Endothelial cell of umbilical vein (primary cell): ENCODE data around the gene LMTK2. TPM values are rescaled to one million over a fixed set of nuclear protein-coding genes. Genes with fewer than 3 reads are reported as not detected.

Source experiments
- BruUV-seq: library from RNA; stranded (reverse); fragments of 400-500 nt; replicated peaks from 2 replicates; lab custom pipeline; 2021; lab: Mats Ljungman, UMichigan
- CTCF ChIA-PET: fragments of 300-600, 350-600 bp; sonication (Branson Sonifier 250); formaldehyde crosslinking; loops from one replicate; lab custom pipeline; 2021; ENCODE audit warnings: antibody characterized with exemption, inconsistent platforms; lab: Charles Lee
- POLR2A ChIA-PET: fragments of 300-600, 350-600 bp; sonication (Branson Sonifier 250); formaldehyde crosslinking; loops from one replicate; lab custom pipeline; 2021; ENCODE audit warnings: antibody characterized with exemption, inconsistent platforms; lab: Charles Lee
- DNase-seq: peaks from one replicate; pipeline ENCODE4 v3.0.0-alpha.2; 2011; ENCODE audit warnings: low read depth, low spot score
- FAIRE-seq: peaks from 2 replicates; lab custom pipeline; 2011; peaks lifted over from hg19 to GRCh38; lab: Jason Lieb, UNC
- H2AFZ ChIP-seq: 2 replicates; pipeline ENCODE4 v1.6.0; 2012; ENCODE audit warnings: low read depth, low read length, control low read depth, inconsistent platforms
- H3K27ac ChIP-seq: 2 replicates; pipeline ENCODE4 v1.5.1; 2011; ENCODE audit warnings: low read depth, mild to moderate bottlenecking, control low read depth, low read length, moderate library complexity; ENCODE audit not compliant: insufficient read depth
- H3K27me3 ChIP-seq, 2 experiments: 2 replicates each; pipeline versions ENCODE4 v1.6.0 to v1.6.1; 2011; ENCODE audit warnings: low read length in 2 of 2, mixed read lengths in 1 of 2; ENCODE audit not compliant: control insufficient read depth in 2 of 2, insufficient read depth in 2 of 2
- H3K36me3 ChIP-seq, 2 experiments: 2 replicates in 1 of 2; 3 replicates in 1 of 2; pipeline ENCODE4 v1.5.1; 2011; ENCODE audit warnings: low read length in 2 of 2, mild to moderate bottlenecking in 1 of 2, moderate library complexity in 1 of 2; ENCODE audit not compliant: control insufficient read depth in 2 of 2, insufficient read depth in 2 of 2; ENCODE audit errors: extremely low read depth in 1 of 2
- H3K4me1 ChIP-seq: 3 replicates; pipeline ENCODE4 v1.5.1; 2011; ENCODE audit warnings: mild to moderate bottlenecking, low read length; ENCODE audit not compliant: control insufficient read depth, insufficient read depth; ENCODE audit errors: extremely low read depth
- H3K4me2 ChIP-seq: 2 replicates; pipeline ENCODE4 v1.6.1; 2011; ENCODE audit warnings: low read length, control low read depth, mixed read lengths; ENCODE audit not compliant: insufficient read depth
- H3K4me3 ChIP-seq, 3 experiments: fragments of 200-600 bp in 1 of 3; sonication (generic), shearing (Covaris generic) in 1 of 3; replicated peaks in 1 of 3; 2 replicates each; pipeline ENCODE4 v1.5.1; 2011 to 2016; ENCODE audit warnings: control low read depth in 3 of 3, low read length in 3 of 3, mild to moderate bottlenecking in 2 of 3, inconsistent platforms in 1 of 3, low read depth in 1 of 3, moderate library complexity in 1 of 3; ENCODE audit not compliant: insufficient read depth in 1 of 3
- H3K79me2 ChIP-seq: 2 replicates; pipeline ENCODE4 v1.6.0; 2012; ENCODE audit warnings: low read length, inconsistent platforms; ENCODE audit not compliant: control insufficient read depth, insufficient read depth
- H3K9ac ChIP-seq: replicated peaks from 2 replicates; pipeline ENCODE3; 2011; ENCODE audit warnings: low read length, control low read depth; ENCODE audit not compliant: insufficient read depth; ENCODE audit errors: extremely low read depth
- H3K9me1 ChIP-seq: replicated peaks from 3 replicates; pipeline ENCODE4 v1.6.0; 2011; ENCODE audit warnings: mild to moderate bottlenecking, low read length; ENCODE audit not compliant: control insufficient read depth, insufficient read depth; ENCODE audit errors: extremely low read depth
- H3K9me3 ChIP-seq: replicated peaks from 2 replicates; pipeline ENCODE4 v1.5.1; 2012; ENCODE audit warnings: low read length, inconsistent platforms; ENCODE audit not compliant: control insufficient read depth, insufficient read depth
- H4K20me1 ChIP-seq: replicated peaks from 2 replicates; pipeline ENCODE3; 2011; ENCODE audit warnings: mild to moderate bottlenecking, low read length; ENCODE audit not compliant: control insufficient read depth, insufficient read depth; ENCODE audit errors: extremely low read depth
- EZH2 ChIP-seq: IDR thresholded peaks from 2 replicates; pipeline ENCODE4 v1.6.1; 2012; ENCODE audit warnings: borderline replicate concordance, low read depth, mild to moderate bottlenecking, moderate library complexity, low read length, inconsistent platforms; ENCODE audit not compliant: severe bottlenecking
- FOS ChIP-seq: IDR thresholded peaks from 2 replicates; pipeline ENCODE4 v1.6.1; 2011; ENCODE audit warnings: mild to moderate bottlenecking, low read length, moderate library complexity, borderline replicate concordance; ENCODE audit not compliant: insufficient read depth
- GATA2 ChIP-seq: IDR thresholded peaks from 2 replicates; pipeline ENCODE4 v1.7.0; 2011; ENCODE audit warnings: low read depth, mild to moderate bottlenecking, moderate library complexity, mixed read lengths, low read length; ENCODE audit not compliant: insufficient read length, insufficient read depth
- JUN ChIP-seq: IDR thresholded peaks from 2 replicates; pipeline ENCODE4 v1.6.1; 2011; ENCODE audit warnings: borderline replicate concordance, low read depth; ENCODE audit not compliant: insufficient read length, insufficient read depth
- MYC ChIP-seq: IDR thresholded peaks from one replicate; pipeline ENCODE4 v1.6.1; 2011; ENCODE audit warnings: mild to moderate bottlenecking, low read depth, low read length
- POLR2A ChIP-seq: IDR thresholded peaks from 2 replicates; pipeline ENCODE4 v1.6.1; 2012; ENCODE audit warnings: low read depth, mild to moderate bottlenecking, control low read depth, low read length
- POLR2AphosphoS5 ChIP-seq: IDR thresholded peaks from 2 replicates; pipeline ENCODE4 v1.6.1; 2012; ENCODE audit warnings: low read depth, mild to moderate bottlenecking, control low read depth, low read length, moderate library complexity; ENCODE audit not compliant: insufficient read depth
- dilution Hi-C: fragments of 300-500 bp; cut with MboI; formaldehyde crosslinking; loops from one replicate; pipeline ENCODE4 v1.15.0; 2019; ENCODE audit warnings: low sequenced_read_pairs; ENCODE audit not compliant: extremely low pct_ligation_motif_present
- intact Hi-C: fragments of 100-400 bp; cut with micrococcal nuclease; formaldehyde crosslinking; loops from one replicate; pipeline ENCODE4 v1.10.0; 2022
- polyA plus RNA-seq, 4 experiments: library from polyadenylated mRNA; depleted of rRNA in 3 of 4; stranded (reverse) in 3 of 4; unstranded in 1 of 4; fragments of >200 nt; gene quantifications; 2 replicates each; pipeline versions ENCODE4 v1.2.1 to v1.2.3, GENCODE V29; 2011 to 2012; ENCODE audit warnings: missing spikeins in 1 of 4
- total RNA-seq: library from RNA; stranded (reverse); gene quantifications from 2 replicates; pipeline ENCODE4 v1.2.3, GENCODE V29; 2021
- TF ChIP-seq, protein P1 (sequence below): IDR thresholded peaks from 2 replicates; pipeline ENCODE4 v1.6.1; 2011; ENCODE audit not compliant: insufficient read depth, insufficient read length
- TF ChIP-seq, protein P2 (sequence below), 2 donors: IDR thresholded peaks; 1 replicate in 1 of 2; 2 replicates in 1 of 2; pipeline ENCODE4 v1.5.1; 2011; ENCODE audit warnings: low read length in 2 of 2, mild to moderate bottlenecking in 2 of 2, moderate library complexity in 2 of 2, control low read depth in 1 of 2, inconsistent platforms in 1 of 2, low read depth in 1 of 2; ENCODE audit not compliant: insufficient read depth in 1 of 2; ENCODE audit errors: extremely low read depth in 1 of 2

LMTK2 gene
- total and polyA plus RNA-seq, 2 donors (not counting 3 experiments of a cell fraction or from before 2014, with no cell fraction given) = 5.9 to 13.8 TPM

DNA sequence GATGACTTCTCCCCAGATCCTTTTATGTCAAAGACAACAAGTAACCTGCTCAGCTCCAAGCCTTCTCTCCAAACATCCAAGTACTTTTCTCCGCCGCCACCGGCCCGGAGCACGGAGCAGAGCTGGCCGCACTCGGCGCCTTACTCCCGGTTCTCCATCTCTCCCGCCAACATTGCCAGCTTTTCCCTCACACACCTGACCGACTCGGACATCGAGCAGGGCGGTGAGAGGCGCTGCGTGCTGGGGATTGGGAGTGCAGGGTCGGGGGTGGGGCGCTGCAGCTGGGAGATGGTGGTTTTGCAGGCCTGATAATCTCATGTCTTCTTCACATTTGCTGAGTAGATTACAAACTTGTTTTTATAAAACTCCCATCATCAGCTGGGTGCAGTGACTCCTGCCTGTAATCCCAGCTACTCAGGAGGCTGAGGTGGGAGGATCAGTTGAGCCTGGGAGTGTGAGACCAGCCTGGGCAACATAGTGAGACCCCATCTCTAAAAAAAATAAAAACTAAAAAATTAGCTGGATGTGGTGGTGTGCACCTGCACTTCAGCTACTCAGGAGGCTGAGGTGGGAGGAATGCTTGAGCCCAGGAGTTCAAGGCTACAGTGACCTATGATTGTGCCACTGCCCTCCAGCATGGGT, 97.4 kb downstream of the LMTK2 start:
- DNase-seq (no peak), FAIRE-seq (no peak)
- POLR2A ChIA-PET = no interaction called here
- intact Hi-C loops (no loop called here), dilution Hi-C loops (no loop called here)
- Histone ChIP-seq H3K27me3 (no peaks in the 10 kb centered on the region), H3K79me2 (no peaks in the 10 kb centered on the region), H4K20me1 (no peaks in the 10 kb centered on the region), H2AFZ (no peak overlapping the region), H3K4me3 (no peak overlapping the region), H3K36me3 (peaks cover 0 to 12% of the 10 kb centered on the region in 2 experiments), H3K9me1 (no peaks in the 10 kb centered on the region), H3K27ac (no peak overlapping the region), H3K9ac (no peak overlapping the region), H3K4me1 (no peaks in the 10 kb centered on the region), H3K9me3 (no peaks in the 10 kb centered on the region), H3K4me2 (no peak overlapping the region)
- TF ChIP-seq FOS (no peak), POLR2A (no peak), MYC (no peak), GATA2 (no peak), POLR2AphosphoS5 (no peak), JUN (no peak), EZH2 (no peak)
- TF ChIP-seq, protein P1, sequence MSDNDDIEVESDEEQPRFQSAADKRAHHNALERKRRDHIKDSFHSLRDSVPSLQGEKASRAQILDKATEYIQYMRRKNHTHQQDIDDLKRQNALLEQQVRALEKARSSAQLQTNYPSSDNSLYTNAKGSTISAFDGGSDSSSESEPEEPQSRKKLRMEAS = no peak
- TF ChIP-seq, protein P2, sequence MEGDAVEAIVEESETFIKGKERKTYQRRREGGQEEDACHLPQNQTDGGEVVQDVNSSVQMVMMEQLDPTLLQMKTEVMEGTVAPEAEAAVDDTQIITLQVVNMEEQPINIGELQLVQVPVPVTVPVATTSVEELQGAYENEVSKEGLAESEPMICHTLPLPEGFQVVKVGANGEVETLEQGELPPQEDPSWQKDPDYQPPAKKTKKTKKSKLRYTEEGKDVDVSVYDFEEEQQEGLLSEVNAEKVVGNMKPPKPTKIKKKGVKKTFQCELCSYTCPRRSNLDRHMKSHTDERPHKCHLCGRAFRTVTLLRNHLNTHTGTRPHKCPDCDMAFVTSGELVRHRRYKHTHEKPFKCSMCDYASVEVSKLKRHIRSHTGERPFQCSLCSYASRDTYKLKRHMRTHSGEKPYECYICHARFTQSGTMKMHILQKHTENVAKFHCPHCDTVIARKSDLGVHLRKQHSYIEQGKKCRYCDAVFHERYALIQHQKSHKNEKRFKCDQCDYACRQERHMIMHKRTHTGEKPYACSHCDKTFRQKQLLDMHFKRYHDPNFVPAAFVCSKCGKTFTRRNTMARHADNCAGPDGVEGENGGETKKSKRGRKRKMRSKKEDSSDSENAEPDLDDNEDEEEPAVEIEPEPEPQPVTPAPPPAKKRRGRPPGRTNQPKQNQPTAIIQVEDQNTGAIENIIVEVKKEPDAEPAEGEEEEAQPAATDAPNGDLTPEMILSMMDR (IDR thresholded peaks at IDR 0.05; ENCODE audit: extremely low read depth in 1 of 2, insufficient read depth in 1 of 2, low read depth in 1 of 2, low read length in 2 of 2) = no peak
- CTCF ChIA-PET = no interaction called here
- no TSS peak for BruUV-seq
